Measurements from ENCODE around the gene EME1.

- TF ChIP-seq, protein P1, sequence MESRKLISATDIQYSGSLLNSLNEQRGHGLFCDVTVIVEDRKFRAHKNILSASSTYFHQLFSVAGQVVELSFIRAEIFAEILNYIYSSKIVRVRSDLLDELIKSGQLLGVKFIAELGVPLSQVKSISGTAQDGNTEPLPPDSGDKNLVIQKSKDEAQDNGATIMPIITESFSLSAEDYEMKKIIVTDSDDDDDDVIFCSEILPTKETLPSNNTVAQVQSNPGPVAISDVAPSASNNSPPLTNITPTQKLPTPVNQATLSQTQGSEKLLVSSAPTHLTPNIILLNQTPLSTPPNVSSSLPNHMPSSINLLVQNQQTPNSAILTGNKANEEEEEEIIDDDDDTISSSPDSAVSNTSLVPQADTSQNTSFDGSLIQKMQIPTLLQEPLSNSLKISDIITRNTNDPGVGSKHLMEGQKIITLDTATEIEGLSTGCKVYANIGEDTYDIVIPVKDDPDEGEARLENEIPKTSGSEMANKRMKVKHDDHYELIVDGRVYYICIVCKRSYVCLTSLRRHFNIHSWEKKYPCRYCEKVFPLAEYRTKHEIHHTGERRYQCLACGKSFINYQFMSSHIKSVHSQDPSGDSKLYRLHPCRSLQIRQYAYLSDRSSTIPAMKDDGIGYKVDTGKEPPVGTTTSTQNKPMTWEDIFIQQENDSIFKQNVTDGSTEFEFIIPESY (IDR thresholded peaks at IDR 0.05), result no peak
- TF ChIP-seq, protein P2, sequence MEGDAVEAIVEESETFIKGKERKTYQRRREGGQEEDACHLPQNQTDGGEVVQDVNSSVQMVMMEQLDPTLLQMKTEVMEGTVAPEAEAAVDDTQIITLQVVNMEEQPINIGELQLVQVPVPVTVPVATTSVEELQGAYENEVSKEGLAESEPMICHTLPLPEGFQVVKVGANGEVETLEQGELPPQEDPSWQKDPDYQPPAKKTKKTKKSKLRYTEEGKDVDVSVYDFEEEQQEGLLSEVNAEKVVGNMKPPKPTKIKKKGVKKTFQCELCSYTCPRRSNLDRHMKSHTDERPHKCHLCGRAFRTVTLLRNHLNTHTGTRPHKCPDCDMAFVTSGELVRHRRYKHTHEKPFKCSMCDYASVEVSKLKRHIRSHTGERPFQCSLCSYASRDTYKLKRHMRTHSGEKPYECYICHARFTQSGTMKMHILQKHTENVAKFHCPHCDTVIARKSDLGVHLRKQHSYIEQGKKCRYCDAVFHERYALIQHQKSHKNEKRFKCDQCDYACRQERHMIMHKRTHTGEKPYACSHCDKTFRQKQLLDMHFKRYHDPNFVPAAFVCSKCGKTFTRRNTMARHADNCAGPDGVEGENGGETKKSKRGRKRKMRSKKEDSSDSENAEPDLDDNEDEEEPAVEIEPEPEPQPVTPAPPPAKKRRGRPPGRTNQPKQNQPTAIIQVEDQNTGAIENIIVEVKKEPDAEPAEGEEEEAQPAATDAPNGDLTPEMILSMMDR (IDR thresholded peaks at IDR 0.05 in 2 of 3, conservative IDR thresholded peaks at IDR 0.05 in 1 of 3; ENCODE audit: control insufficient read depth in 2 of 3, extremely low read depth in 1 of 3, insufficient read depth in 1 of 3, low read depth in 3 of 3, low read length in 3 of 3), result no peak
- TF ChIP-seq POLR2A (IDR thresholded peaks at IDR 0.05; ENCODE audit: low read depth, low read length) (peak; percentile 43), REST (IDR thresholded peaks at IDR 0.05; ENCODE audit: low read depth, low read length) (no peak), CHD2 (IDR thresholded peaks at IDR 0.05; ENCODE audit: borderline replicate concordance, low read depth, low read length) (no peak), YY1 (IDR thresholded peaks at IDR 0.05; ENCODE audit: low read depth, low read length) (no peak), POLR2AphosphoS5 (IDR thresholded peaks at IDR 0.05; ENCODE audit: low read length) (peak; percentile 4; the same call in 1 of the 2 replicates), BHLHE40 (IDR thresholded peaks at IDR 0.05; ENCODE audit: borderline replicate concordance in 1 of 2, low read depth in 2 of 2, low read length in 1 of 2) (no peak), CREB1 (IDR thresholded peaks at IDR 0.05; ENCODE audit: low read depth) (no peak), HCFC1 (IDR thresholded peaks at IDR 0.05; ENCODE audit: low read length) (no peak), CBX3 (IDR thresholded peaks at IDR 0.05; ENCODE audit: borderline replicate concordance, low read depth) (no peak), ZNF274 (IDR thresholded peaks at IDR 0.05; ENCODE audit: insufficient read depth, insufficient read length) (no peak), RB1 (IDR thresholded peaks at IDR 0.05; ENCODE audit: borderline replicate concordance) (no peak)
Measured at GRCh38 chr17:50348522-50349242, 24.3 kb upstream of the EME1 start.

All from GM12878 (cell line).